ENCODE results near the gene OR2AG2.

GRCh38 chr11:6745018-6745417 lies 26.8 kb downstream of the OR2AG2 start:
- TF ChIP-seq CTCF (IDR thresholded peaks at IDR 0.05) (no peak), POLR2A (IDR thresholded peaks at IDR 0.05) (no peak)
